ENCODE results near the gene CUEDC1.

The CUEDC1 gene

DNA sequence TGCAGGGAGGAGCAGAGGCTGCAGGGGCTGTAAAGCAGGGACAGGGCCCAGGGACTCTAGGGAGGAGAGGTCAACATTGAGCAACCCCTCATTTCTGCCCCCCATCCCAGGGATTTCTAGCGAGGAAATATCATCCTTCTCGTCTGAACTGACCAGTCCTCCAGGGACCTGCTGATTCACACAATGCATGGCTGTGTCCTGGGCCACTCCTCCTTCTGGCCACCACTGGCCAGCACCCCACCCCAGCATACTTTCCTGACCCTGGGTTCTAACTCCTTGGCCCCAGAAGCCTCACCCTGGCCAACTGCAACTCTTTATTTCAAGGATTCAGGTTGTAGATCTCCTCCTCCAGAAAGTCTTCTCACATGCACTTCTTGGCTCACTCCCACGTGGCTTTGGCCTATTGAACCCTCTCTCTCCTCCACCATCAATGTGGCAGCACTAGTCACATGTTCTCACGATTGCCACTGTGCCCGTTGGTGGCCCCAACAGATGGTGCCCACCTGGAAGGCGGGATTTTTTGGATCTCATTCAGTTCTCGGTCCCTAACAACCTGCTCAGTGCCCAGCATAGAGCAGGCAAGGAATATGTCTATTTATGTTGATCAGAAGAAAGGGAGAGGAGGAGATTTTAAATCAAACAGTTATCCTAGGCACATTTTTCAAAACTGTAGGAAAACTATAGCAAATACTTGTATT is 41.5 kb downstream of the CUEDC1 start:
- Histone ChIP-seq H3K36me3 (ENCODE audit: control insufficient read depth, insufficient read depth, low read length) (no peaks in the 10 kb centered on the region), H3K79me2 (no peaks in the 10 kb centered on the region), H3K9me3 (ENCODE audit: control insufficient read depth, low read length) (no peaks in the 10 kb centered on the region), H2AFZ (no peak overlapping the region), H3K4me3 (ENCODE audit: low read depth, low read length) (no peak overlapping the region), H3K27me3 (ENCODE audit: control insufficient read depth, insufficient read depth, low read length) (no peaks in the 10 kb centered on the region), H3K27ac (no peak overlapping the region), H3K9ac (no peak overlapping the region), H3K4me1 (no peaks in the 10 kb centered on the region), H3K4me2 (ENCODE audit: low read length) (no peak overlapping the region)
- TF ChIP-seq, protein P1, sequence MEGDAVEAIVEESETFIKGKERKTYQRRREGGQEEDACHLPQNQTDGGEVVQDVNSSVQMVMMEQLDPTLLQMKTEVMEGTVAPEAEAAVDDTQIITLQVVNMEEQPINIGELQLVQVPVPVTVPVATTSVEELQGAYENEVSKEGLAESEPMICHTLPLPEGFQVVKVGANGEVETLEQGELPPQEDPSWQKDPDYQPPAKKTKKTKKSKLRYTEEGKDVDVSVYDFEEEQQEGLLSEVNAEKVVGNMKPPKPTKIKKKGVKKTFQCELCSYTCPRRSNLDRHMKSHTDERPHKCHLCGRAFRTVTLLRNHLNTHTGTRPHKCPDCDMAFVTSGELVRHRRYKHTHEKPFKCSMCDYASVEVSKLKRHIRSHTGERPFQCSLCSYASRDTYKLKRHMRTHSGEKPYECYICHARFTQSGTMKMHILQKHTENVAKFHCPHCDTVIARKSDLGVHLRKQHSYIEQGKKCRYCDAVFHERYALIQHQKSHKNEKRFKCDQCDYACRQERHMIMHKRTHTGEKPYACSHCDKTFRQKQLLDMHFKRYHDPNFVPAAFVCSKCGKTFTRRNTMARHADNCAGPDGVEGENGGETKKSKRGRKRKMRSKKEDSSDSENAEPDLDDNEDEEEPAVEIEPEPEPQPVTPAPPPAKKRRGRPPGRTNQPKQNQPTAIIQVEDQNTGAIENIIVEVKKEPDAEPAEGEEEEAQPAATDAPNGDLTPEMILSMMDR (IDR thresholded peaks at IDR 0.05) = no peak

DNA sequence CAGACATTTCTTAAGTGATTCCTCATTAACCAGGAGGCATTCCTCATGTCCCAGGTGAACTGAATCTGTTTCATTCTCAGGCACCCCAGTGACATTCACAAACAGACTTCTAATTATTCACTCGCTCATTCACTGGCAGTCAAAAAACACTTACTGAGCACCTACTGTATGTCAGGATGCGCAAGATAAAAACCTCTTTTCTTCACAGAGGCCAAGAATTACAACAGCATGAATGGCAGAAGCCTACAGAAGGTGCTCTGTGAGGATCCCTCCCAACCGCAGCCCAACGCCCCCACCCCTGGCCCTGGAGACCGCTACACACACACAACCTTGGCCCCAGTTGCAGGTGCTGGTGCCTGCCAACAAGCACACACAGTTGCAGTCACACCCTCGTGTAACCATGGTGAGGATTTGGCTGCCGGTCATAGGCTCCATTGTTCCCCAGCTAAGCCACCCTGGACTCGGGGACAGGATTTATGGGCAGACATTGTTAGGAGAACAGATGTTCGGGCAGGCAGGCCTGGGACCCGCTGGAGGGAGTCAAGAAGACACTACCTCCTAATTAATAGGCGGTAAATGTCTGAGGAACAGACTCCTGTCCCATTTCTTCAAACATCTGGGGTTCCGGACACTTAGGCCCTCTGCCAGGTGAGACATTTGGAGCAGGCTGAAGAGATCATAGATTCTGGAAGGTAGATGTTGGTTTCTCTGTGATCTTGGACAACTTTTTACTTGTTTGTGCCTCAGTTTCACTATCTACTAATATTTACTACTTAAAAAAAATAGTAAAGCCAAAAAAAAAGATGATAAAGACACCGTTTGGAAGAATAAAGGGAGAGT is 43.2 kb downstream of the CUEDC1 start:
- H2AFZ ChIP-seq = no peak overlapping the region
- no peaks in the 10 kb centered on the region for H3K27me3 ChIP-seq (ENCODE audit: control insufficient read depth, insufficient read depth, low read length)
- no peak overlapping the region for H3K4me2 ChIP-seq (ENCODE audit: low read length)
- H3K4me1 ChIP-seq = no peaks in the 10 kb centered on the region
- no peaks in the 10 kb centered on the region for H3K79me2 ChIP-seq
- H3K9ac ChIP-seq = no peak overlapping the region
- H3K4me3 ChIP-seq (ENCODE audit: low read depth, low read length) = no peak overlapping the region
- no peak overlapping the region for H3K27ac ChIP-seq
- H3K9me3 ChIP-seq (ENCODE audit: control insufficient read depth, low read length) = no peaks in the 10 kb centered on the region
- H3K36me3 ChIP-seq (ENCODE audit: control insufficient read depth, insufficient read depth, low read length) = no peaks in the 10 kb centered on the region
- TF ChIP-seq, protein P1 (IDR thresholded peaks at IDR 0.05) = no peak

DNA sequence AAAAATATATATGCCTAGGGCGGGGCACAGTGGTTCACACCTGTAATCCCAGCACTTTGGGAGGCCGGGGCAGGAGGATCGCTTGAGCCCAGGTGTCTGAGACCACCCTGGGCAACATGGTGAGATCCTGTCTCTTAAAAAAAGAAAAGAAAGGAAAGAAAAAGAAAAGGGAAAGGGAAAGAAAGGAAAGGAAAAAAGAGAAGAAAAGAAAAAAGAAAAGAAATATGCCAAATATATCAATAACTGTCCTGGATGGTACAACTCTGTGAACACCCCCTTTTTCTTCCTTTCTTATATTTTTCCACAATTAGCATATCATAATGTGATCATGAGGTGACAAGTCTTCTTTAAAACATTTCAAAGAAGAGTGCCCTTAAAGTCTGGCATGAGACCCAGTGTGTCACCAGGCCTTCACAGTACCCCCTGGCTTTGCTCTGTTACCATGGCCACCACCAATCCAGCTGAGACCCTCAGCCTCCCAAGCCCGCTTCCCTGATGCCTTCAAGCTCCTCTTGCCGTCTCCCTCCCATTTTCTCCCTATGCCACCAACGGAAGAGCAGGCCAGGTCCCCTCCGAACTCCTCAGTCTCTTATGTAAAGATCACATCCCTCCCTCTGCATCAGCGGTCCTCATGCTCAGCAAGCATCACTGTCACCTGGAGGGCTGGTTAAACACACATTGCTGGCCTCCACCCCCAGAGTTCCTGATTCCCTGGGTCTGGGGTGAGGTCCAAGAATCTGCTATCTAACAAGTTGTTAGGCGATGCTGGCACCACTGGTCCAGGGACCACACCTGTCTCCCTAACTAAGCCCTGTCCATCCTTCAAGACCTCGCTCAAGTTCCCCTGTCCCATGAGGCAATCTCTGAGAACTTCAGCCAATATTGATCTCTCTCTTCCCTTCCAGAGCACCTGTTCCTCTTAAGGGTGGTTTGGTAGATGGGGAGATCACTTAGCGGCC is 44.5 kb downstream of the CUEDC1 start:
- no peaks in the 10 kb centered on the region for H3K4me1 ChIP-seq
- H3K9ac ChIP-seq = no peak overlapping the region
- H3K4me3 ChIP-seq (ENCODE audit: low read depth, low read length) = no peak overlapping the region
- no peaks in the 10 kb centered on the region for H3K9me3 ChIP-seq (ENCODE audit: control insufficient read depth, low read length)
- TF ChIP-seq, protein P1 (IDR thresholded peaks at IDR 0.05) = no peak
- H3K79me2 ChIP-seq = no peaks in the 10 kb centered on the region
- no peaks in the 10 kb centered on the region for H3K27me3 ChIP-seq (ENCODE audit: control insufficient read depth, insufficient read depth, low read length)
- no peak overlapping the region for H2AFZ ChIP-seq
- H3K36me3 ChIP-seq (ENCODE audit: control insufficient read depth, insufficient read depth, low read length) = no peaks in the 10 kb centered on the region
- H3K27ac ChIP-seq = no peak overlapping the region
- no peak overlapping the region for H3K4me2 ChIP-seq (ENCODE audit: low read length)

DNA sequence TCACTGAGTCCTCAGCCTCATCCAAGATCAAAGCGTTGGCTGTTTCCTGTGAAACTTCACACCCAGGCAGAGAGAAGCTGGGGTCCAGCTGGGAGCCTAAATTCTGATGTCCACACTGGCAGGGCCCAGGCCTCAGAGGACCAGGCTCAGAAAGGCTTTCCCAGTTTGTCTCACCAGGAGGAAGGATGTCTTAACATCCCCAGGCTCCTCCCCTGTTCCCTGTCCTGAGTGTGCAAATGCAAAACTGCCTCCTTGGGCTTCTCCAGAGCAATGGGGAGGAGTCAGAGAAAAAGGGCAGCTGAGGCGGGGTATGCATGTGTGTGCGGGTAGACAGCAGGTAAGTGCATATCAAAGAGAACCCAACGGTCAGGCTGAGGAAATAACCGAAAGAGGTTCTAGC is 45.7 kb downstream of the CUEDC1 start:
- Histone ChIP-seq H3K9ac (no peak overlapping the region), H3K4me1 (no peaks in the 10 kb centered on the region), H3K79me2 (peaks cover 2% of the 10 kb centered on the region), H3K27me3 (ENCODE audit: control insufficient read depth, insufficient read depth, low read length) (no peaks in the 10 kb centered on the region), H2AFZ (no peak overlapping the region), H3K36me3 (ENCODE audit: control insufficient read depth, insufficient read depth, low read length) (no peaks in the 10 kb centered on the region), H3K27ac (no peak overlapping the region), H3K9me3 (ENCODE audit: control insufficient read depth, low read length) (no peaks in the 10 kb centered on the region), H3K4me2 (ENCODE audit: low read length) (no peak overlapping the region), H3K4me3 (ENCODE audit: low read depth, low read length) (no peak overlapping the region)
- TF ChIP-seq, protein P1 (IDR thresholded peaks at IDR 0.05) = no peak

All from parathyroid adenoma (tissue), 2 donors.